GM15510 (cell line): Measurements from ENCODE around the gene IMMP2L.

Experiments
- POLR2A ChIP-seq: IDR thresholded peaks from 3 replicates; pipeline ENCODE4 v1.6.1; 2011; ENCODE audit warnings: borderline replicate concordance; ENCODE audit not compliant: insufficient read length; ENCODE audit errors: extremely low read depth

Gene IMMP2L

GRCh38 chr7:111043561-111043960 is 518.7 kb downstream of the IMMP2L start:
- no peak for TF ChIP-seq POLR2A

- no peak for TF ChIP-seq POLR2A
Measured at GRCh38 chr7:111042842-111043241, 519.5 kb downstream of the IMMP2L start.

DNA sequence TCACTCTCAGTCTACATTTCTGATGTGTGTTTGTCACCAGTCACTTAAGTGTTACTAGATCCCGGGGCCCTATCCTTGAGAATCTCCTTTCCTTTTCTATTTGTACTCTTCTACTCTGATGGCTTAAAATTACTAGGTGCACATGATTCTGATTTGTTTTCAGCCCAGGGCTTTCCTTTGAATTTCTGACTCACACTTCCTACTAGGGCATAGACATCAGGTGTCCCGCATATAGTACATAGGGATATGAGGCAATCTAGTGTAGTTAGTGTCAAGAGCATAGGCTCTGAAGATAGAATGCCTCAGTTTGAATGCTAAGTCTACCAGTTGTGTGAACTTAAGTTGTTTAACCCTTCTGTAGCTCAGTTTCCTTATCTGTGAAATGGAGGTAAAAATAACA is 520.7 kb downstream of the IMMP2L start:
- no peak for TF ChIP-seq POLR2A

DNA sequence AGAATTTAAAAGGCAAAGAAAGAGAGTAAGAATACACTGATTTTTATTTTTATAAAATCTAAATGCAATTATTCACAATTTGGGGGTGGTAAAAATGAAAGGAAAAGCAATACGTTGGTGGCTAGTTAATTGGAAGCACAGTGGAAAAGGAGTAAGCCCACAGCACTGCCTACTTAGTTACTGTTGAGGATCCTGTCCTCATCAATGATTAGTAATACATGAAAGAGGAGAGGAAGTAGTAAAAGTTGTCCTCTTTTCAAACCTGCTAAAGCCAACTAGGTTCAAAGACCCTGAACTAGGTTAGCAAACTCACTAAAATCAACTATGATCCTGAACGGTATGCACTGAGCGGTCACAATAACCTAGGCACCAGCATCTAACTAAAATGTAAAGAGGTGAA is 524.1 kb downstream of the IMMP2L start:
- no peak for TF ChIP-seq POLR2A

DNA sequence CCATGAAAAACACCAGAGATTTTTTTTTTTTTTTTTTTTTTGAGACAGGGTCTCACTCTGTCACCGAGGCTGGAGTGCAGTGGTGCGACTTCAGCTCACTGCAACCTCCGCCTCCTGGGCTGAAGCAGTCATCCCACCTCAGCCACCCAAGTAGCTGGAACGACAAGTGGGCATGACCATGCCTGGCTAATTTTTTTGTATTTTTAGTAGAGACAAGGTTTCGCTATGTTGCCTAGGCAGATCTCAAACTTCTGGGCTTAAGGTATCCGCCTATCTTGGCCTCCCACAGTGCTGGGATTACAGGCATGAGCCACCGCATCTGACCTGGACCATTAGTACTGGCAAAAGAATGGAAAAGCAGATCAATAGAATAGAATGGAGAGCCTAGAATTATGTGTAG is 530.4 kb downstream of the IMMP2L start:
- TF ChIP-seq POLR2A = no peak

DNA sequence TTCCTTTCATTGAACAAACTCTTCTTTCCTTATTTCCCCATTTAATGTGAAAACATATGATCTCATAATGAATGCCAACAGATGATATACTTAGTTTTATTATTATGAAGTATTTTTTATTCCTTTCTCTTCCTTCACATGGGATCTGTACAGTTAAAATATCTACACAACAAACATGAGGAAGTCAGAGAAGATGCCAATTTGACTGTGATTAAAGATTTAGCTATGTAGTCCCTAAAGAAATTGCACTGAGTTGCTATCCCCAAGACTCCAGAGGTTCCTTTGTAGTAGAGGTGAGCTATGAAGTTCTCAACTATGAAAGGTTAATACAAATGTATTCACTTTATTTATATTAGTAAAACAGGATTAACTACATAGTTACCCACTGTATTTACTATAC is 532.0 kb downstream of the IMMP2L start:
- TF ChIP-seq POLR2A = no peak

DNA sequence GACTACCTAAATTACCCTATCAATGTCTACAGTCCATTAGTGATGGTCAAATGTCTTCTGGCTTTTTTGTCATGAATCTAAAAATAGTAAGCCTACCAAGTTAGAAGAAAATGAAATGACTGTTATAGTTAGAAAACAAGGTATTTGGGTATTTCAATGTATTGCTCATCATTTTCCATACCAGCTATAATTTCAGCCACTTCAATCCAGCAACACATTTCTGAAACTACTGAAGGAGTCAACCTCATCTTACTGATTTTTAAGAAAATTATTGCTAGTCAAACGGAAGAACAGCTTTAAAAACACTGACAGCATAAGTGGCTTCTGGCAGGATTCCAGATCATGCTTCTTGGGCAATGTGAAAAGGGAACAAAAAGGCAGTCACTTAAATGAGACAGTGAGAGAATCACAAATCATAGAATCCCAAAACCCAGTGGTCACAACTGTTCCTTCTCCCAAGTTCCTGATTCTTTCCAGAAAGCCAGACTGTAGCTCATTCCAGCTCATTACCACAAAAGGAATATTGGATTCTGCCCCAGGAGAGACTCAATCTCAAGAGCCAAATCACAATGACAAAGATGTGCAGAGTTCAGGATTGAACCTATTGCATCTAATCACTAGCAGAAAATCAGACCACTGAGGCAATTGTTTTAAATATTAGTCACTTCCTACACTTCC is 532.6 kb downstream of the IMMP2L start:
- no peak for TF ChIP-seq POLR2A

- no peak for TF ChIP-seq POLR2A
Measured at GRCh38 chr7:111029141-111029572, 533.1 kb downstream of the IMMP2L start.

DNA sequence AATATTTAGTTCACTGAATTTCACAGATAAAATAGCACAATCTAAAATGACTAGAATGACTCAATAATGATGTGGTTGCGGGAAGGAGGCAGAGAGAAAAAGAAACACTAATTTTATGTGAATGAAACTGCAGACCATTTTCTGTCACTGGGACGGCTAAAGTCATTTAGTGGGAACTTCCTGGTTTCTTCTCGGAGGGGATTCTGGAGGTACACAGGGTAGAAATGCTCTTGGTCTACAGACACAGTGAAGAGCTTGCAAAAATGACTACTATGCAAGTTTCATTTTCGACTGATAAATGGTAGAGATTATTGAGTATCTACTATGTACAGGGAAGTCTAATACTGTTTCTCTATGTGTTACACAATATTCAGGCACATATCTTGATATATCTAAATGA is 534.9 kb downstream of the IMMP2L start:
- TF ChIP-seq POLR2A = no peak

GRCh38 chr7:111026806-111027205 is 535.5 kb downstream of the IMMP2L start:
- no peak for TF ChIP-seq POLR2A

- no peak for TF ChIP-seq POLR2A
Measured at GRCh38 chr7:111026343-111026742, 535.9 kb downstream of the IMMP2L start.

GRCh38 chr7:111025006-111025405 is 537.3 kb downstream of the IMMP2L start:
- TF ChIP-seq POLR2A = no peak

GRCh38 chr7:111018960-111019736 is 543.1 kb downstream of the IMMP2L start:
- no peak for TF ChIP-seq POLR2A

GRCh38 chr7:111018447-111018846 is 543.8 kb downstream of the IMMP2L start:
- TF ChIP-seq POLR2A = no peak

DNA sequence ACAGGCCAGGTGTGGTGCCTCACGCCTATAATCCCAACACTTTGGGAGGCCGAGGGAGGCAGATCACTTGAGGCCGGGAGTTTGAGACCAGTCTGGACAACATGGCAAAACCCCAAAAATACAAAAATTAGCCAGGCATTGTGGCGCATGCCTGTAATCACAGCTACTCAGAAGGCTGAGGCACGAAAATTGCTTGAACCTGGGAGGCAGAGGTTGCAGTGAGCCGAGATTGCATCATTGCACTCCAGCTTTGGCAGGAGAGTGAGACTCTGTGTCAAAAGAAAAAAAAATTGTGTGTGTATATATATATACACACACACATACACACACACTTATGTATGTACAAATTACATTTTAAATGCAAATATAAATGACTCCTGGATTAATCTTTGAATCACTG is 548.2 kb downstream of the IMMP2L start:
- TF ChIP-seq POLR2A = no peak
